Subcutaneous adipose tissue (tissue), 4 donors: ENCODE results near the gene CDK5R1. TPM values are rescaled to one million over a fixed set of nuclear protein-coding genes. Genes with fewer than 3 reads are reported as not detected.

Source experiments
- CTCF ChIP-seq: fragments of 450-650 bp; IDR thresholded peaks from one replicate; pipeline ENCODE4 v1.5.1; 2016; ENCODE audit warnings: low read depth, mild to moderate bottlenecking, control low read depth, antibody characterized with exemption, moderate library complexity
- total RNA-seq, 4 donors: library from RNA; depleted of rRNA; stranded (reverse); fragments of >200 nt; gene quantifications; one replicate each; pipeline ENCODE4 v1.1.0, GENCODE V29; 2016

Gene CDK5R1
- total RNA-seq, 4 donors from 2014 or later = 0.33 to 3.1 (median 0.41) TPM

GRCh38 chr17:32484628-32485027 lies 2.2 kb upstream of the CDK5R1 start:
- TF ChIP-seq CTCF = no peak

GRCh38 chr17:32485261-32486110 lies 1.3 kb upstream of the CDK5R1 start:
- TF ChIP-seq CTCF = no peak

GRCh38 chr17:32486111-32486700 lies 587 bp upstream of the CDK5R1 start:
- no peak for TF ChIP-seq CTCF

- no peak for TF ChIP-seq CTCF
Observed at GRCh38 chr17:32487473-32488176, 832 bp downstream of the CDK5R1 start.

- TF ChIP-seq CTCF = no peak
Observed at GRCh38 chr17:32488177-32488542, 1.4 kb downstream of the CDK5R1 start.

GRCh38 chr17:32488604-32489180 lies 1.9 kb downstream of the CDK5R1 start:
- no peak for TF ChIP-seq CTCF
